ENCODE results near the gene SPRR2D. TPM values are rescaled to one million over a fixed set of nuclear protein-coding genes. Genes with fewer than 3 reads are reported as not detected.

Gene SPRR2D
- total and polyA plus RNA-seq, 9 donors: 0.27 to 1.1 (median 0.39) TPM; not detected in 5

DNA sequence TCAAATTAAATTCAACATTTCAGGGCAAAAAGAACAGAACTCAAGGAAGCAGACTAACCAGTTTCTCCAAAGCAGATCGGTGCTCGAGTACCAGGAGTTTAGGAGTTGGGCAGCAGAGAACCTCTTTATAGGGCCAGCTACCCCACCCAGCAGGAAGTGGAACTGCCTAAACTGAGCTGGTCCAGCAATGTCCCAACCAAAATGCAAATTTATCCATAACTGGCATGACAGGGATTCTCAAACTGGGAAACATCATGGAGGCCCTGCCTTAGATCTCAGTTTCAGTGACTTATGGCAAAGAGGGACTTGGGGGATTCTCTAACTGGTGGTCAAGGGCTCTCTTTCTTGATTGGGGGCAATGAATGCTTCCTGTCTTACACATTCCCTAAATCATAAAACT is 30.6 kb upstream of the SPRR2D start, which contains the start of gene SPRR2B:
SPRR2B (minus strand) TSS at position 101 of the 400 bp plus-strand sequence. CDS start 772 bp downstream, outside the sequence.
- H3K27me3 ChIP-seq: no peaks in the 10 kb centered on the region
- H3K4me3 ChIP-seq: no peak within 1 kb of the TSS
- WGBS, 3 donors: 47 to 97% (median 72%) methylated on average over 2 of the region's 2 CpGs
- DNase-seq: no peak
- intact Hi-C loops (cut with DNase I): loop anchor here in 1 of 4 donors (1.0 kb wide), 1 partner anchor 23 kb away; the partner anchor contains the start of gene SPRR2E
- no peaks in the 10 kb centered on the region for H3K36me3 ChIP-seq
- H3K27ac ChIP-seq: no peak within 1 kb of the TSS
- TF ChIP-seq POLR2A (IDR thresholded peaks at IDR 0.05): no peak
- no peak for TF ChIP-seq CTCF (IDR thresholded peaks at IDR 0.05)
- TF ChIP-seq EP300 (IDR thresholded peaks at IDR 0.05): no peak
- H3K9me3 ChIP-seq: no peaks in the 10 kb centered on the region
- H3K4me1 ChIP-seq (ENCODE audit: insufficient read depth): no peaks in the 10 kb centered on the region

GRCh38 chr1:153070243-153070642 is 29.3 kb upstream of the SPRR2D start:
- H3K27ac ChIP-seq: no peak overlapping the region
- no peak for TF ChIP-seq CTCF (IDR thresholded peaks at IDR 0.05)
- no peak for TF ChIP-seq EP300 (IDR thresholded peaks at IDR 0.05)
- TF ChIP-seq POLR2A (IDR thresholded peaks at IDR 0.05): no peak
- H3K27me3 ChIP-seq: no peaks in the 10 kb centered on the region
- intact Hi-C loops (cut with DNase I): no loop called here
- H3K9me3 ChIP-seq: no peaks in the 10 kb centered on the region
- 82 to 92% (median 86%) methylated on average over 2 of the region's 2 CpGs for WGBS, 3 donors
- H3K36me3 ChIP-seq: no peaks in the 10 kb centered on the region
- H3K4me3 ChIP-seq: no peak overlapping the region
- no peak for DNase-seq
- no peaks in the 10 kb centered on the region for H3K4me1 ChIP-seq (ENCODE audit: insufficient read depth)

GRCh38 chr1:153058826-153059784 is 18.2 kb upstream of the SPRR2D start:
- WGBS, 3 donors: 89 to 95% (median 94%) methylated on average over 6 of the region's 6 CpGs
- no peak for TF ChIP-seq POLR2A (IDR thresholded peaks at IDR 0.05)
- TF ChIP-seq CTCF (IDR thresholded peaks at IDR 0.05): no peak
- no peak for TF ChIP-seq EP300 (IDR thresholded peaks at IDR 0.05)

DNA sequence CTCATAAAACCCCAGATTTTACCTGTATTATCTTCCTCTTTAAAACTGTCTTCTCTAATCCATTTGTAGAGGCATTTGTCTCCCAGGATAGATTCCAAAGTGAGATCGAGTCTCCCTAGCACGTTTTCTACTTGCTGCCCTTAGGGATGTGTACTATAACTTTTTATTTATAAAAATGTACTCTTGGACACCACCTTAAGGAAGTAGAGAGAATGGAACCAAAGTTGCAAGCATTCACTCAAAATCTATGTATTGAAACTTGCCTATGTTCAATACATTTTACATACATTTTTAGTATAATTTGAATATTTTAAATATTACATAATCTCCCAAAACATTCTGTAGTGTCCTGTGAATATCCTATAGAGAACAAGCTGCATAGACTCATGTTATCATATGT is 17.2 kb upstream of the SPRR2D start:
- no peaks in the 10 kb centered on the region for H3K36me3 ChIP-seq
- TF ChIP-seq EP300 (IDR thresholded peaks at IDR 0.05) (no peak), CTCF (IDR thresholded peaks at IDR 0.05) (no peak), POLR2A (IDR thresholded peaks at IDR 0.05) (no peak)
- 69 to 85% (median 76%) methylated on average over 2 of the region's 2 CpGs for WGBS, 3 donors
- intact Hi-C loops (cut with DNase I): no loop called here
- no peak overlapping the region for H3K27ac ChIP-seq
- DNase-seq: no peak
- no peaks in the 10 kb centered on the region for H3K4me1 ChIP-seq (ENCODE audit: insufficient read depth)
- no peaks in the 10 kb centered on the region for H3K27me3 ChIP-seq
- H3K9me3 ChIP-seq: no peaks in the 10 kb centered on the region
- no peak overlapping the region for H3K4me3 ChIP-seq

More at GRCh38 chr1:153058826-153059784, 18.2 kb upstream of the SPRR2D start:
- no peak for DNase-seq
- no peaks in the 10 kb centered on the region for H3K4me1 ChIP-seq (ENCODE audit: insufficient read depth)
- H3K27me3 ChIP-seq: no peaks in the 10 kb centered on the region
- H3K27ac ChIP-seq: no peak overlapping the region
- H3K36me3 ChIP-seq: no peaks in the 10 kb centered on the region
- no peaks in the 10 kb centered on the region for H3K9me3 ChIP-seq
- intact Hi-C loops (cut with DNase I): no loop called here
- H3K4me3 ChIP-seq: no peak overlapping the region

Data from ovary (tissue), 9 donors.